ENCODE measurements around the gene GALNTL6. TPM values are rescaled to one million over a fixed set of nuclear protein-coding genes. Genes with fewer than 3 reads are reported as not detected.

Gene GALNTL6
- total and polyA plus RNA-seq, 4 donors: 0.08 to 0.09 (median 0.09) TPM; not detected in 1

DNA sequence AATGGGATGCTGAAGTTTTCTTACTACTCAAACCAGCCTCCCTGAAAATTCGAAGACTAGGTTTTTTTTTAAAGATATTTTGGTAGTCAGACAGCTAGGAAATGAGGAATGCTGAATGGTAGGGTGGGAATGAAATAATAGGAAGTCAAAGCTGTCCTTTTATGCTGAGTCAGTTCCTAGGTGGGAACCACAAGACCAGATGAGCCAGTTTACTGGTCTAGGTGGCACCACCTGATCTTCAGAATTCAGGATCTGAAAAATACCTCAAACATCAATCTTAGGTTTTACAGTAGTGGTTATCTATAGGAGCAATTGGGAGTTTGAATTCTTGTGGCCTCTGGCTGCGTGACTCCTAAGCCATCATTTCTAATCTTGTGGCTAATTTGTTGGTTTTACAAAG is 1172.3 kb downstream of the GALNTL6 start:
- H3K27me3 ChIP-seq (ENCODE audit: control insufficient read depth in 3 of 3, insufficient read depth in 3 of 3, low read length in 2 of 3): no peaks in the 10 kb centered on the region
- WGBS, 2 donors: 40 to 64% methylated on average over 2 of the region's 2 CpGs
- no peak overlapping the region for H3K4me3 ChIP-seq
- ATAC-seq (ENCODE audit: insufficient read depth, low FRiP score) (no peak), DNase-seq (no peak)
- H3K27ac ChIP-seq (ENCODE audit: low read depth in 1 of 2, low read length in 1 of 2): no peak overlapping the region
- H3K9me3 ChIP-seq (ENCODE audit: control insufficient read depth in 4 of 4, insufficient read depth in 3 of 4, low read length in 3 of 4): peaks cover 0 to 9% (median 0%) of the 10 kb centered on the region in 4 donors
- no peak overlapping the region for H3K9ac ChIP-seq (ENCODE audit: insufficient read depth in 1 of 2, low read length in 2 of 2)
- no peaks in the 10 kb centered on the region for H3K36me3 ChIP-seq (ENCODE audit: control insufficient read depth in 4 of 4, insufficient read depth in 4 of 4, low read length in 4 of 4)
- TF ChIP-seq, protein P1, sequence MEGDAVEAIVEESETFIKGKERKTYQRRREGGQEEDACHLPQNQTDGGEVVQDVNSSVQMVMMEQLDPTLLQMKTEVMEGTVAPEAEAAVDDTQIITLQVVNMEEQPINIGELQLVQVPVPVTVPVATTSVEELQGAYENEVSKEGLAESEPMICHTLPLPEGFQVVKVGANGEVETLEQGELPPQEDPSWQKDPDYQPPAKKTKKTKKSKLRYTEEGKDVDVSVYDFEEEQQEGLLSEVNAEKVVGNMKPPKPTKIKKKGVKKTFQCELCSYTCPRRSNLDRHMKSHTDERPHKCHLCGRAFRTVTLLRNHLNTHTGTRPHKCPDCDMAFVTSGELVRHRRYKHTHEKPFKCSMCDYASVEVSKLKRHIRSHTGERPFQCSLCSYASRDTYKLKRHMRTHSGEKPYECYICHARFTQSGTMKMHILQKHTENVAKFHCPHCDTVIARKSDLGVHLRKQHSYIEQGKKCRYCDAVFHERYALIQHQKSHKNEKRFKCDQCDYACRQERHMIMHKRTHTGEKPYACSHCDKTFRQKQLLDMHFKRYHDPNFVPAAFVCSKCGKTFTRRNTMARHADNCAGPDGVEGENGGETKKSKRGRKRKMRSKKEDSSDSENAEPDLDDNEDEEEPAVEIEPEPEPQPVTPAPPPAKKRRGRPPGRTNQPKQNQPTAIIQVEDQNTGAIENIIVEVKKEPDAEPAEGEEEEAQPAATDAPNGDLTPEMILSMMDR (IDR thresholded peaks at IDR 0.05; ENCODE audit: control extremely low read depth, extremely low read depth): no peak
- no peaks in the 10 kb centered on the region for H3K4me1 ChIP-seq (ENCODE audit: control insufficient read depth in 5 of 5, insufficient read depth in 5 of 5, low read length in 5 of 5)

DNA sequence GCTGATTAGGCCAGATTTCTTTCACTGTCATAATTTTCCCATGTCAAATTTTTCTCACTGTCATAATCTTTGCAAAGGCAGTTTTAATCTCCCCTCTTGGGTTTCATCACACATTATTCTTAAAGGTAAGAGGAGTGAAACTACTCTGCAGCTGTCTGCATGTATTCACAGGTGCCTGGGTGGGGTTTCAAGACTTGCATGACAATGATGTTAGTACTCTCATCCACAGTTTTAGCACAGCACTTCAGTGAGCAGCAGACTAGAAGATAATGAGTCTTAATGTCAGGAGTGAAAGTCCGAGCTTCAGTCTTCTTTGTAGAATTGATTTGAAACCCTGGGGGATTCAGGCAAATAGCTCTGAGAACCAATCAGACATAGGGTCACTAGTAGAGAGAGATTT is 1172.9 kb downstream of the GALNTL6 start:
- H3K9me3 ChIP-seq (ENCODE audit: control insufficient read depth in 4 of 4, insufficient read depth in 3 of 4, low read length in 3 of 4): peaks cover 0 to 9% (median 0%) of the 10 kb centered on the region in 4 donors
- TF ChIP-seq, protein P1 (IDR thresholded peaks at IDR 0.05; ENCODE audit: control extremely low read depth, extremely low read depth): no peak
- no peaks in the 10 kb centered on the region for H3K4me1 ChIP-seq (ENCODE audit: control insufficient read depth in 5 of 5, insufficient read depth in 5 of 5, low read length in 5 of 5)
- no peaks in the 10 kb centered on the region for H3K27me3 ChIP-seq (ENCODE audit: control insufficient read depth in 3 of 3, insufficient read depth in 3 of 3, low read length in 2 of 3)
- H3K27ac ChIP-seq (ENCODE audit: low read depth in 1 of 2, low read length in 1 of 2): no peak overlapping the region
- no peak overlapping the region for H3K4me3 ChIP-seq
- ATAC-seq (ENCODE audit: insufficient read depth, low FRiP score) (no peak), DNase-seq (no peak)
- H3K9ac ChIP-seq (ENCODE audit: insufficient read depth in 1 of 2, low read length in 2 of 2): no peak overlapping the region
- 89 to 92% methylated on average over 1 of the region's 1 CpG for WGBS, 2 donors
- H3K36me3 ChIP-seq (ENCODE audit: control insufficient read depth in 4 of 4, insufficient read depth in 4 of 4, low read length in 4 of 4): no peaks in the 10 kb centered on the region

DNA sequence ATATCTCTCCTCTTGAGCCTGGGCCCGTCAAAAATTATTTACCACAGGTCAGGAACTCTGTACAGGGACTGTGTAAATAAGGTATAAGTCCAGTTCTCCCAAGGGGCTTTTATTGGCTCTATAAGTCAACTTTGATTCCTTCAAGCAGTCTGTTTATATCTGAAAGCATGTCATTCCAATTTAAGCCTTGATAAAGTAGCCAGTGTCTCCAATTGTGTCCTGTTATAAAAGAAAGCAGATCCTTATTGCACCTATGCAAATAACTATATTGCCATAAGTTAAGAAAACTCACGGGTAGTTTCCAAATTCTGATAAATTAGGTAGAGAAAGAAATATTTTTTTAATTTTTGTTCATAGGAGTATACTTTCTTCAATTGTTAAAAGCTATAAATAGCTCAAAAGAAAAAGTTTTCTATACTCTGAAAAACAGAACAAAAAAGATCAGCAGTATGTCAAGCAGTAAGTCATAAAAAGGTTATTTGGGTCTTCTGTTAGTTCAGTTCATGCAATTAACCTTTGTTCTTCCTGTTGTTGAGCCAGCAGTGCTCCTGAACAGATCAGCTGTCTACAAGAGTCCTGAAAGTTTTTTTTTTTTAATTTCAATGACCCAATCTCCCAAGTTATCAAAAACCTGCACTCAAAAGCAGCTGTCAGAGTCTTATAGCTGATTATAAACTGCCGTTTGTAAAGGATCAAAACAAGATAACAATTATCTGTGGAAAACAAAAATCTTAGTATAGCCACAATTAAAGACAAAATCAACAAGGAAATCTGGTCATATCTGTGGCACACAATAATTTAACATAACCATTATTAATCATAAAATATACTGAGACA is 1177.0 kb downstream of the GALNTL6 start:
- TF ChIP-seq, protein P1 (IDR thresholded peaks at IDR 0.05; ENCODE audit: control extremely low read depth, extremely low read depth): no peak
- no peaks in the 10 kb centered on the region for H3K36me3 ChIP-seq (ENCODE audit: control insufficient read depth in 4 of 4, insufficient read depth in 4 of 4, low read length in 4 of 4)
- no peak overlapping the region for H3K27ac ChIP-seq (ENCODE audit: low read depth in 1 of 2, low read length in 1 of 2)
- DNase-seq: no peak
- ATAC-seq (ENCODE audit: insufficient read depth, low FRiP score): no peak
- no peak overlapping the region for H3K4me3 ChIP-seq
- H3K9me3 ChIP-seq (ENCODE audit: control insufficient read depth in 4 of 4, insufficient read depth in 3 of 4, low read length in 3 of 4): peaks cover 0 to 6% (median 0%) of the 10 kb centered on the region in 4 donors
- H3K27me3 ChIP-seq (ENCODE audit: control insufficient read depth in 3 of 3, insufficient read depth in 3 of 3, low read length in 2 of 3): no peaks in the 10 kb centered on the region
- WGBS, 2 donors: 42 to 80% methylated on average over 3 of the region's 3 CpGs
- H3K4me1 ChIP-seq (ENCODE audit: control insufficient read depth in 5 of 5, insufficient read depth in 5 of 5, low read length in 5 of 5): no peaks in the 10 kb centered on the region
- H3K9ac ChIP-seq (ENCODE audit: insufficient read depth in 1 of 2, low read length in 2 of 2): no peak overlapping the region
